GM21447 (cell line): ENCODE data around the gene COL1A2.

ENCODE experiments used
- ATAC-seq: cut with Tn5 transposase; IDR thresholded peaks from one replicate; pipeline ENCODE4 v1.9.1; 2021; ENCODE audit not compliant: unreplicated experiment

Gene COL1A2

GRCh38 chr7:94394437-94395140, at the start of gene COL1A2:
COL1A2 (plus strand) TSS chr7:94394895; CDS start chr7:94395032, 137 bp downstream.
- peak; percentile 23 for ATAC-seq

GRCh38 chr7:94345907-94346306, 48.8 kb upstream of the COL1A2 start:
- no peak for ATAC-seq

- no peak for ATAC-seq
Observed at GRCh38 chr7:94348142-94348541, 46.6 kb upstream of the COL1A2 start.

- ATAC-seq: no peak
Observed at GRCh38 chr7:94350734-94351133, 44.0 kb upstream of the COL1A2 start.

GRCh38 chr7:94351703-94352102, 43.0 kb upstream of the COL1A2 start:
- no peak for ATAC-seq

GRCh38 chr7:94352887-94353286, 41.8 kb upstream of the COL1A2 start:
- no peak for ATAC-seq

- ATAC-seq: no peak
Observed at GRCh38 chr7:94354953-94355352, 39.7 kb upstream of the COL1A2 start.

GRCh38 chr7:94355454-94355853, 39.2 kb upstream of the COL1A2 start:
- no peak for ATAC-seq

- no peak for ATAC-seq
Observed at GRCh38 chr7:94357076-94357475, 37.6 kb upstream of the COL1A2 start.

- no peak for ATAC-seq
Observed at GRCh38 chr7:94360926-94361325, 33.8 kb upstream of the COL1A2 start.

- no peak for ATAC-seq
Observed at GRCh38 chr7:94362276-94362675, 32.4 kb upstream of the COL1A2 start.

GRCh38 chr7:94364816-94365215, 29.9 kb upstream of the COL1A2 start:
- ATAC-seq: no peak

- no peak for ATAC-seq
Observed at GRCh38 chr7:94366163-94366562, 28.5 kb upstream of the COL1A2 start.

GRCh38 chr7:94366832-94367231, 27.9 kb upstream of the COL1A2 start:
- no peak for ATAC-seq

GRCh38 chr7:94367949-94368348, 26.7 kb upstream of the COL1A2 start:
- no peak for ATAC-seq

GRCh38 chr7:94368371-94368791, 26.3 kb upstream of the COL1A2 start:
- ATAC-seq: no peak

- ATAC-seq: no peak
Observed at GRCh38 chr7:94374231-94374630, 20.5 kb upstream of the COL1A2 start.

- no peak for ATAC-seq
Observed at GRCh38 chr7:94374721-94375566, 19.8 kb upstream of the COL1A2 start.

GRCh38 chr7:94375691-94376090, 19.0 kb upstream of the COL1A2 start:
- ATAC-seq: no peak

GRCh38 chr7:94376281-94376680, 18.4 kb upstream of the COL1A2 start:
- ATAC-seq: no peak

- no peak for ATAC-seq
Observed at GRCh38 chr7:94378356-94378755, 16.3 kb upstream of the COL1A2 start.

- no peak for ATAC-seq
Observed at GRCh38 chr7:94380264-94380663, 14.4 kb upstream of the COL1A2 start.
